ENCODE data around the gene PALLD.

GRCh38 chr4:168710353-168710946 lies 213.6 kb downstream of the PALLD start:
- TF ChIP-seq CTCF (IDR thresholded peaks at IDR 0.05) (peak in 5 of 6 experiments; percentile 39 to 71 (median 62)), POLR2A (IDR thresholded peaks at IDR 0.05) (no peak)
